WI38 (cell line): ENCODE data around the gene NAIF1.
A peak's percentile ranks its signal among the peaks of the same experiment; 100 is the strongest.

ENCODE experiments used
- H3K4me3 ChIP-seq: 2 replicates; pipeline ENCODE4 v1.5.1; 2011; ENCODE audit warnings: low read depth, mild to moderate bottlenecking, control low read depth, low read length
- CTCF ChIP-seq: IDR thresholded peaks from 2 replicates; pipeline ENCODE4 v1.5.1; 2012; ENCODE audit warnings: low read depth, mild to moderate bottlenecking, control low read depth, low read length

Gene NAIF1

GRCh38 chr9:128099932-128100491, 32.9 kb upstream of the NAIF1 start:
- TF ChIP-seq CTCF, result no peak
- peak overlapping the region; percentile 71 for H3K4me3 ChIP-seq

GRCh38 chr9:128099231-128099931, 32.3 kb upstream of the NAIF1 start:
- H3K4me3 ChIP-seq, result peak overlapping the region; percentile 71
- TF ChIP-seq CTCF, result no peak

- peak overlapping the region; percentile 71 for H3K4me3 ChIP-seq
- no peak for TF ChIP-seq CTCF
Observed at GRCh38 chr9:128098297-128099230, 31.4 kb upstream of the NAIF1 start.

- TF ChIP-seq CTCF, result no peak
- H3K4me3 ChIP-seq, result peak overlapping the region; percentile 71
Observed at GRCh38 chr9:128097543-128098296, 30.6 kb upstream of the NAIF1 start.

- TF ChIP-seq CTCF, result no peak
- H3K4me3 ChIP-seq, result no peak overlapping the region
Observed at GRCh38 chr9:128096616-128097536, 29.8 kb upstream of the NAIF1 start.

- H3K4me3 ChIP-seq, result peak overlapping the region; percentile 21; the same call in 1 of the 2 replicates
- no peak for TF ChIP-seq CTCF
Observed at GRCh38 chr9:128094950-128095544, 27.9 kb upstream of the NAIF1 start.
